Left renal cortex interstitium (tissue), 4 donors: Measurements from ENCODE around the gene DUS4L. TPM values are rescaled to one million over a fixed set of nuclear protein-coding genes. Genes with fewer than 3 reads are reported as not detected.
"Not testable (repeated sequence)": the region's sequence is repeated elsewhere in the genome, so short reads cannot be mapped to it uniquely, and the experiment has no call there.

Experiments
- DNase-seq, 4 donors: peaks; one replicate each; pipeline ENCODE4 v3.0.0-alpha.2; 2013; ENCODE audit warnings: low read depth in 4 of 4, low spot score in 2 of 4, missing footprints in 1 of 4
- polyA plus RNA-seq, 4 donors: library from polyadenylated mRNA; unstranded; fragments of 120-200 nt; gene quantifications; one replicate each; pipeline ENCODE4 v1.2.1, GENCODE V29; 2013; ENCODE audit not compliant: insufficient read length in 4 of 4

DUS4L gene
- 10 to 100 TPM; 14.5 to 24.3 (median 17.0) TPM for polyA plus RNA-seq

- peak; percentile 71 to 88 (median 76) for DNase-seq
These were observed at the start of gene DUS4L, which contains the start of gene COG5 for GRCh38 chr7:107563775-107564552. Gene DUS4L, plus strand, starts transcription at chr7:107563971. Its CDS starts 3,100 bp downstream, at chr7:107567071. Gene COG5, minus strand, starts transcription at chr7:107563920. Its CDS starts 24 bp downstream, at chr7:107563896.

DNA sequence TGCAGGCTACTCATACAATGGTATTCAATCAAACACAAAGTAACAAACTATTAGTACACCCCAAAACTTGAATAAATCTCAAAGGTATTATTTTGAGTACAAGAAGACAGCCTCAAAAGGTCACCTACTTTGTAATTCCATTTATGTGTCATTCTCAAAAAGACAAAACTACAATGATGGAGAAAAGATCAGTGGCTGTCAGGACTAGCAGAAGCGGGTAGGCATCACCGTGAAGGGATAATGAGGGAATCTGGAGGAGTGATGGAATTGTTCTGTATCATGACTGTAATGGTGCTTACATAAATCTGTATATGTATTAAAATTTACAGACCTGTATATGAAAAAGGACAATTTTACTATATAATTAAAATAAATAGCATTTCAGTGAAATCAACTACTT is 37.1 kb upstream of the DUS4L start:
- no peak for DNase-seq

- DNase-seq = no peak
These were observed 36.6 kb upstream of the DUS4L start for GRCh38 chr7:107527196-107527595.

- DNase-seq = no peak
These were observed 35.3 kb upstream of the DUS4L start for GRCh38 chr7:107528461-107528860.

DNA sequence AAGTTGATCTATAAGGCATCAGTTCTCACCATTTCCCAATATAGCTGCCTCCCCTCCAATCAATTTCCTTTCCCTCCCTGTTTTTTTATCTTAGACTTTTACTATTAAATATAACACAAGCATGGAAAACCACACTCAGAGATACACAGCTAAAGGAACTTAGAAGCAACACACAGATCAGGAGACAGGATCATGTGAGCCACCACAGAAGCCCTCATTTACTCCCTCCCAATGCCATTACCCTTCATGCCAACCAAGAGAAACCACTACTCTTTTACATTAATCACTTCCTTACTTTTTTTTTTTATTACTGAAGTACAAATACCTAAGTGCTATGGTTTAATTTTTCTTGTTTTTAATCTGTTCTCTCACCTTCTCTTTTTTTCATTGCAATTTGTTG is 33.0 kb upstream of the DUS4L start:
- no peak for DNase-seq

- no peak for DNase-seq
These were observed 29.6 kb upstream of the DUS4L start for GRCh38 chr7:107534139-107534538.

- DNase-seq = not testable (repeated sequence)
These were observed 26.5 kb upstream of the DUS4L start for GRCh38 chr7:107537228-107537627.

DNA sequence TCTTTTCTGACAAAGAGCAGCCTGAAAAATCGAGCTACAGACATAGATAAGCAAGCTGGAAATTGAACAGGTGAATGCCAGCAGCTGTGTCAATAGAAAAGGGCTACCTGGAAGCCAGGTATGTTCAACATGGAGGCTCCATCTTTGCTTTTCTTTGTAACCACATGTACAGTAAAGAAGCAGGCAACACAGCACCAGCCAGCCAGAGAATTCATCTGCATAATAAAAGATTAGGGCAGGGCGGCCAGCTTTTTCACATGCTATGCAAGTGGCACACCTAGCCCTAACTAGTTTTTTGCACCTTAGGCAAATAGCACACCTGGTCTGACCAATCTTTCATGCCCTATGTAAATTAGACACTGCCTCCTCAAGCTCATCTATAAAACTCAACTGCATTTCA is 25.8 kb upstream of the DUS4L start:
- DNase-seq = no peak

DNA sequence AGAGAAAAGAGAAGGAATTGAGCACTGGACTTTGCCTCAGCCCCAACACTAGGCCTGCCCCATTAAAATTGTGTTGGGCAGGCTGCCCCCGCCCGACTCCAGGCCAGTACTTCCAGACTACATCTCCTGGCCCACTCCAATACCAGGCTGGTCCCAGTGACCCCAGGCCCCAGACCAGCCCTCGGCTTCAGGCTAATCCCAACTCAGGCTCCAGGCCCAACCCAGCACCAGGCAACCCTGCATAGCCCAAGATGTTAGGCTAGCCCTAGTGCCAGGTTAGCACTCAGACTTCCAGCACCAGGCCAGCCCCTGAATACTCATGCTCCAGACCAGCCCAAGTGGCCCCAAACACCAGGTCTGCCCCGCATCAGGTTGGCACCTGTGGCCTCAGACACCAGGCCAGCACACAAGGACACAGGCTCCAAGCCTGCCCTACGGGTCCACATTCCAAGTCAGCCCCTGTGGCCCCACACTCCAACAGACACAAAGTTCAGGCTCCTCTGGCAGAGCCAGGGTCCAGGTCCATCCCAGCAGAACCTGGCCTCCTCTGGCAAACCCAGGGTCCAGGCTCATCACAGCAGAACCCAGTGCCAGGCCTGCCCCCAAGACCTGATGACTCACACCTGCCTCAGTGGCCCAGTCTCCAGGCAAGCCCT is 20.3 kb upstream of the DUS4L start:
- DNase-seq = no peak

DNA sequence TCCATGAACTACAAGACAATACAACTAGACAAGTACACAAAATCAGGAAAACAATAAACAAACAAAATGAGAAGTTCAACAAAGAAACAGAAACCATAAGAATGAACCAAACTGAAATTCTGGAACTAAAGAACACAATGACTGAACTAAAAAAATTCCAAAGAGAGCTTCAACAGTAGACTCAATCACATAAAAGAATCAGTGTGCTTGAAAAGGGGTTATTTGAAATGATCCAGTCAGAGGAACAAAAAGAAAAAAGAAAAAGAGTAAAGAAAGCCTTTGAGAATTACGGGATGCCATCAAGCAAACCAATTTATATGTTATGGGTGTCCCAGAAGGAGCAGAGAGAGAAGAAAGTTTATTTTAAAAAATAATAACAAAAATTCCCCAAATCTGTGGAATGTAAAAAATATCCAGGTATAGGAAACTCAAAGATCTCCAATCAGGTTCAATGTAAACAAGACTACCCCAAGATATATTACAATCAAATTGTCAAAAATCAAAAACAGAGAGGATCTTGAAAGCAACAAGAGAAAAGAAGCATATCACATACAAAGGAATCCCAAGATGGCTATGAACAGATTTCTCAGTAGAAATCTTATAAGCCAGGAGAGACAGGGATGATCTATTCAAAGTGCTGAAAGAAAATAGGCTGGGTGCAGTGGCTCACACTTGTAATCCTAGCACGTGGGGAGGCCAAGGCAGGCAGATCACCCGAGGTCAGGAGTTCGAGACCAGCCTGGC is 18.8 kb upstream of the DUS4L start:
- no peak for DNase-seq

GRCh38 chr7:107551936-107552335 is 11.8 kb upstream of the DUS4L start:
- no peak for DNase-seq

DNA sequence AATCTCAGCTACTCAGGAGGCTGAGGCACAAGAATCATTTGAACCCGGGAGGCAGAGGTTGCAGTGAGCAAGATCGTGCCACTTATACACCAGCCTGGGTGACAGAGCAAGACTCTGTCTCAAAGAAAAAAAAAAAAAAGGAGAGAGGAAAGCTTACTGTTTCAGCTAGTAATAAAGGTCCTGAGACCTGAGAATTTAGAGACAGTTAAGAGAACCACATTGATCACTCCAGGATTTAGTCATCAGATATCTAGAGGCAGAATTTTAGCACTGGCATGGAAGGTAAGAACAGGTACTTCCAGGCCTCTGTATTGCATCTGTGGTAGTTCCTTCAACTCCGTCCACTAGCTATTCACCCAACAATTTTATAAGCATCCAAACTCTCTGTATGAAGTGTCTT is 7.9 kb upstream of the DUS4L start:
- no peak for DNase-seq

DNA sequence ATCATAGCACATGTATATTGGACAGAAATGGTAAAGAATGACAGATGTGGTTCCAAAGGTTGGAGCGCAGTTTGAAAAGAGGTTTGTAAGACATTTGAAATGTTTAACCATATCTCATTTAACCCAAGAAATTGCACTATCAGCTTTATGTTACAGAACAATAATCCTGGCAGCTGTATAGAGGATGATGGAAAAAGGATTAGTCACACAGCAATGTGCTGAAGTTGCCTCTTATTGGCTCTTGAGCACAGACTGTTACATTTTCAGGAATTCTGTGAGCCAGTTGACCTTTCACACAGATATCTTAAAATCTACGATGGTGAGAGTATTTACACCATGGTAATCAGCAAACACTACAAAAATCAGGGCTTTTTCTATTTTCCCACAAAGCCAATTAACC is 3.9 kb upstream of the DUS4L start:
- no peak for DNase-seq

DNA sequence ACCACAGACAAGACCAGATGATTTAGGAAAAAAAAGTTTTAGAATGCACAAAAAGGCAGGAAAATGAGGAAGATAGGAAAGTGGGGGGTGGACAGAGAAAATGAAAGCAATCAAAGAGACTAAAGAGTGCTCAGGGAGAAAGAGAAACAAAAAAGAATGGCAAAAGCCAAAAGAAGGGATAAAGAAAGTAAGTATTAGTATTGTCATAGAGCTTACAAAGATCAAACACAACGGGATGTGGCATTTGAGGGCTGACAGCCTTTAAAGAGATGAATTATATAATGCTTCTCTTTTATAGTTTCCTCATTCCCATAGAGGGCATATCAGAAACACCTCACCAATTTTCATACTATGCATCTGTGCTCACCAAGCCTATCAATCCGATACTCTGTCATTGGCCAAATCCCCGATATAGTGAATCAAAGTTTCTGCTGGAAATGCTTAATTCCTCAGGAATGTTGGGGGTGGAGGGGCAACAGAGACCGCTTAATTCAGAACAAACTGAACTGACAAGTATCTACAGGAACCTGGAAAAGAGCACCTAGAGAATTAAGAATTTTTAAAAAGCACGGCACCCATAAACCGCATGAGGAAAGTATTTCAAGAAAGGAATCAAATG is 2.8 kb upstream of the DUS4L start:
- DNase-seq = no peak

DNA sequence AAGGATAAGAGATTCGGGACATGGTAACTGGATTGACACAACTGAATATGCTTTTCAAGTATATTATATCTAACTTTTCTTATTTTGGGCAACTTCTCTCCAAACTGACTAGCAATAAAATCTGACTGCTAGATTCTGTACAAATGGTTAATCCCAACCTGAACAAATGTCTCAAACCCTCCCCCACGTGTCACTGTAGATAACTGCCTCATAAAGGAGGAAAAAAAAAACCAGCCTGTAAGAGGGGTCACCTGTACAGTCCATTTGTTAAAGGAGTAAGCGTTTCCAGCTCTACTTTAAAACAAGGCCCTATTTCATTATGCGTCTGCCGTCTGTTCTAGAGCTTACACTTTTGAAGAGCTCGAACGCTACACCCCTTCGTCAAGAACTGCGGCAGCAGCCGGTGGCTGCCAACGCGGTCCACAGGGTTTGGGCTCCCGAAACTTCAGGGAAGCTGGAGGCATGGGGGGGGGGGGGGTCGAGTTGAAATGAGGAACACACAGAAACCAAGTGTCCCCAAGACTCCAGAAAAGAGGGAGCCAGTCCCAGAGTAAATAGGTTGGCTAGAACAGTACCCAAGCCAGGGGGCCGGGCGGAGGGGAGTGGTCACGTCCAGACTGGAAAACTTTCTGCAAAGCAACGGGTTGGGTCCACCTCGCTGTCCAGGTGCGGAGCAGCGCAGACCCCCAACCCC is 543 bp upstream of the DUS4L start:
- DNase-seq = peak in 3 of 4 donors; percentile 53 to 63 (median 56)

DNA sequence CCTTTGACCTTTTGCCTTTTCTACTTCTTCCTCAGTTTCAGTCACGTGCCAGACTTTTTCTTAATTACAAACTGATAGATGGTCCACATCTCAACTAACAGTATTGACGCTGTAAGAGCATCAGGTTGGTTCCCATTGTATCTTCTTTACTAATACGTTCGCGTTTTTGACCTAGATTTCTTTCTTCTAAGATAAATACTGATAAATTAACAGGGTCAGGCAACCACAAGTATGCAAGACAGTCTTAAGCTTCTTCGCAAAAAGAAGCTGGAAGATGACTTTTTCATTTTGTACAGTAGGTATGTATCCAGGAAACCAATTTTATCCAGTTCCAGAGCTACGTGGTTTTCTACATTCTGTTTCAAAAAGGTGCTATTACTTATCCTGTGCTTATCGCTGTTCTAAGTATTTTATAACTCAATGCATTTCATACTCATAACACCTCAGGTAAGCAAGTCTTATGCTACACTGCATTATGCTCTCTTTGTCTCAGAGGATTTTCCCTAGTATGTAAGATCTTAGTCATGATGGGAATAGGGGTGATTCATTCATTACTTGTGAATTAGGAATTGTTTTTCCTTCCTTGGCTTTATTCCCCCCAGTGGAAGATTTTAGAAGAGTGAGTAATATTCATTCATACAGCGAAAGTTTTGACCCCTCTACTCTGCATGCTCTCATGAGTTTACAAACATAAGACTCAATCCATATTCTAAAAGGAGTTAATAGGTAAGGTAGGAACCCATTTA is 955 bp downstream of the DUS4L start:
- no peak for DNase-seq

DNA sequence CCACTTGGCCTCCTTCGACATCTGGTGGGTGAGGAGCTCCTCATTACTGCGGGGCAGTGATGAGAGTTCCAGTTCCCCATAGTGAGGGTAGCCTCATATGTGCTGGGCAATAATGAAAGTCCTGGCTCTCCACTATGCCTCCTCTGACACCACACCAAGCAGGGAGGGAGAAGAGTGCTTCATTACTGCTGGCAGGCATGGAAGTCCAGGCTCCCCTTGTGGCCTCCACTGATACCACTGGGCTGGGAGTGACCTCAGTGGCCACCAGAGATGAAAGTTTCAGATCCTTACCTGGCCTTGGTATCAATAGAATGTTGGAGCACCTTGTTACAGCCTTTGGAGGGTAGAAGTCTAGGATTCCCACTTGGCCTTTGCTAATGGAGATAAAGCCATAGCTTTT is 6.5 kb downstream of the DUS4L start:
- DNase-seq = no peak

DNA sequence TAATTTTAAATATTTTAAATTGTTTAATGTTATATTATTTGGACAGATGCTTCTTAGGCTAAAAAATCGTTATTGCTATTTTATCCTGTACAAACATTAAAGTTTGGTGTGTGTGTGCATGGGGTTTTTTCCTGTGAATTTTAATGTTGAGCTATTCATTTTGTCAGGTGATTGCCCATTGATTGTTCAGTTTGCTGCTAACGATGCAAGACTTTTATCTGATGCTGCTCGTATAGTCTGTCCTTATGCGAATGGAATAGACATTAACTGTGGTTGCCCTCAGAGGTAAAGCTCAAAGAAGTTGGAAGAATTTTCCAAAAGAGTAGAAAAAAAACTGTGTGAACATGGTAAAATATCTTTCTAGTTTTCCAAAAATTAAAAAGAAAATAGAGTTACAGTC is 9.8 kb downstream of the DUS4L start:
- DNase-seq = no peak

DNA sequence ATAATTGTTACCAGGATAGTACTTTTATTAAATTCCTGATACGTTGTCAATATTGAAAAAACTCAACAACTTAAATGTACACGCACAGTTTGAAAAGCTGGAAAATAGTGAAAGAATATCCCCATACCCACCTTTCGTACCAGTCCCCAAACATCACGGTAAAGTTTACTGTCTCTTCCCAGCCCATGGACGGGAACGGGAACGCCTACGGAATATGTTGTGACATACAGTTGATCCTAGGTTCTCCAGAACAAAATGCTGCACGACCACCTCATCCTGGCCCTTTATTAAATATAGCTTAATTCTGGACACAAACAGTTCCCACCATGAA is 15.7 kb downstream of the DUS4L start:
- no peak for DNase-seq
